HepG2 (cell line): ENCODE data around the gene EARS2. TPM values are rescaled to one million over a fixed set of nuclear protein-coding genes. Genes with fewer than 3 reads are reported as not detected.

Experiments
- BRD4 ChIP-seq: sonication (generic); formaldehyde crosslinking; IDR thresholded peaks from 2 replicates; pipeline ENCODE4 v1.4.0; 2020; ENCODE audit warnings: missing genetic modification reagents
- CC2D1A ChIP-seq: sonication (generic); formaldehyde crosslinking; IDR thresholded peaks from 2 replicates; pipeline ENCODE4 v1.8.1; 2023; ENCODE audit warnings: mild to moderate bottlenecking, missing genetic modification reagents
- FOXA3 ChIP-seq: IDR thresholded peaks from 2 replicates; pipeline ENCODE4 v1.6.1; 2016; ENCODE audit warnings: missing genetic modification reagents, missing compliant biosample characterization
- IKZF1 ChIP-seq: fragments of 450-650 bp; IDR thresholded peaks from 2 replicates; pipeline ENCODE4 v1.7.1; 2016
- NFKBIZ ChIP-seq: IDR thresholded peaks from 2 replicates; pipeline ENCODE4 v1.6.1; 2018; ENCODE audit warnings: missing genetic modification reagents, missing compliant biosample characterization
- SP2 ChIP-seq: sonication (generic); formaldehyde crosslinking; IDR thresholded peaks from 2 replicates; pipeline ENCODE4 v1.5.1; 2020; ENCODE audit warnings: mild to moderate bottlenecking, missing genetic modification reagents
- SRSF4 ChIP-seq: fragments of 200-400 bp; formaldehyde crosslinking; IDR thresholded peaks from one replicate; pipeline ENCODE4 v1.6.1; 2018; ENCODE audit warnings: mild to moderate bottlenecking, low read depth, low read length, moderate library complexity; ENCODE audit not compliant: poor library complexity, severe bottlenecking
- ZKSCAN1 ChIP-seq: fragments of 150-350 bp; IDR thresholded peaks from 2 replicates; pipeline ENCODE4 v1.6.1; 2014; ENCODE audit warnings: low read length
- ZNF292 ChIP-seq: sonication (generic); formaldehyde crosslinking; IDR thresholded peaks from 2 replicates; pipeline ENCODE4 v1.8.1; 2022; ENCODE audit warnings: mild to moderate bottlenecking, low read depth, missing genetic modification reagents, borderline replicate concordance
- ZNF572 ChIP-seq: sonication (generic); formaldehyde crosslinking; IDR thresholded peaks from 2 replicates; pipeline ENCODE4 v1.5.1; 2020; ENCODE audit warnings: mild to moderate bottlenecking, missing genetic modification reagents
- ZNF619 ChIP-seq: sonication (generic); formaldehyde crosslinking; IDR thresholded peaks from 2 replicates; pipeline ENCODE4 v1.4.0; 2020; ENCODE audit warnings: mild to moderate bottlenecking, missing genetic modification reagents
- ZNF749 ChIP-seq: sonication (generic); formaldehyde crosslinking; IDR thresholded peaks from 2 replicates; pipeline ENCODE4 v1.8.0; 2022; ENCODE audit warnings: mild to moderate bottlenecking, missing genetic modification reagents, moderate library complexity, borderline replicate concordance
- polyA plus RNA-seq, 8 experiments: library from polyadenylated mRNA; depleted of rRNA in 3 of 8; stranded (reverse) in 7 of 8; unstranded in 1 of 8; fragments of >200 nt; fragmentation: Illumina TruSeq in 4 of 8; extraction: Trizol in 4 of 8; gene quantifications; 2 replicates each; pipeline versions ENCODE4 v1.2.1 to v1.2.3, GENCODE V29; 2011 to 2016; ENCODE audit warnings: low read depth in 4 of 8, missing spikeins in 1 of 8, mixed read lengths in 1 of 8; ENCODE audit not compliant: insufficient read depth in 1 of 8
- total RNA-seq, 5 experiments: library from RNA; depleted of rRNA; stranded (reverse); fragments of >200 nt; fragmentation: Illumina TruSeq; extraction: Trizol; gene quantifications; 2 replicates each; pipeline ENCODE4 v1.2.3, GENCODE V29; 2016; ENCODE audit warnings: low read depth in 1 of 5
- TF ChIP-seq, protein P1 (sequence below): sonication (generic); formaldehyde crosslinking; IDR thresholded peaks from 2 replicates; pipeline ENCODE4 v1.8.0; 2022; ENCODE audit warnings: mild to moderate bottlenecking, missing genetic modification reagents
- TF ChIP-seq, protein P2 (sequence below): IDR thresholded peaks from 2 replicates; pipeline ENCODE4 v1.4.0; 2020; ENCODE audit warnings: mild to moderate bottlenecking, missing genetic modification reagents
- TF ChIP-seq, protein P3 (sequence below): sonication (generic); formaldehyde crosslinking; IDR thresholded peaks from 2 replicates; pipeline ENCODE4 v1.4.0; 2020; ENCODE audit warnings: low read depth, mild to moderate bottlenecking, missing genetic modification reagents
- TF ChIP-seq, protein P4 (sequence below): sonication (generic); formaldehyde crosslinking; IDR thresholded peaks from 2 replicates; pipeline ENCODE4 v1.4.0; 2020; ENCODE audit warnings: missing genetic modification reagents, mild to moderate bottlenecking, borderline replicate concordance
- TF ChIP-seq, protein P5 (sequence below): sonication (generic); formaldehyde crosslinking; IDR thresholded peaks from 2 replicates; pipeline ENCODE4 v1.5.0; 2020; ENCODE audit warnings: missing genetic modification reagents

Gene EARS2
- total and polyA plus RNA-seq, 2 of the 13 experiments (the other 11 are each of a cell fraction or from before 2014, with no cell fraction given): 49.4 to 80.4 TPM

DNA sequence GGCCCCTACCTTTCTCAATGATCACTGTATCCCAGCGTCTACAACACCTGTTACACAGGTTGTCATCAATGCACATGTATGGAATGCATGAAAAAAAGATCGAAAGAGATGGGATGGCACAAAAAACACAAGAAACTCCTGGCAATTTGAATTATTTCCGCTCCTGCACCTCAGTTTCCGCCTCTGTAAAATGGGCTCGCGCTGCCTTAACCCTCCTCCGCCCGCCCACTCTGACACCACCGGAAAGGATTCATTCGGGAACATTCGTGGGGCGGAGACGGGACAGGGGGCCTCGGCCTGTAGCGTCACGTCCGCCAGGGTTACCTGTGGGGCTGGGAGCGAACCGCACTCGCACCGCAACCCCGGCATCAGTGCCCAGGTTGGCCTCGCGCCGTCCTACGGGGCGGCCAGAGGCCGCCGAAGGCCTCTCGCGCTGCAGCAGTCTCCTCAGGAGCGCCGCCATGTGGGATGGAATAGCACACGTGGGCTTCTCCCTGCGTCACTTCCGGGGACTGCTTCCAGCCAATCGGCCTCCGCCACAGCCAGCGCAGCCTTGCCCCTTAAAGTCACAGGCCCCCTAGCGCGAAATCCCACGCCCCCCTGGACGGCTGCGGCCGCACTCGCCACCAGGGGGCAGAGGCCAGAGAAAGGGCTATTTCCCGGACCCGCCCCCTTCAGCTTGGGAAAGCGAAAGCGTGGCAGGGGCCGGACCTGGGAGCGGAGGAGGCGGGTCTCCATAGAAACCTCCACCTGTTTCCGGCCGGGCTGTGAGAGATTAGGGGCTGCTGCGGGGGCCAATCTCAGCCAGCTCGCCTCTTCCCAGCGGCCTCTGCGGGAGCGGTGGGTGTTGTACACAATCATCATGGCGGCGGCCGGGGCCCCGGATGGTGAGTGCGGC lies at the start of gene EARS2, which contains the start of gene UBFD1 (continued):
- TF ChIP-seq, protein P1, sequence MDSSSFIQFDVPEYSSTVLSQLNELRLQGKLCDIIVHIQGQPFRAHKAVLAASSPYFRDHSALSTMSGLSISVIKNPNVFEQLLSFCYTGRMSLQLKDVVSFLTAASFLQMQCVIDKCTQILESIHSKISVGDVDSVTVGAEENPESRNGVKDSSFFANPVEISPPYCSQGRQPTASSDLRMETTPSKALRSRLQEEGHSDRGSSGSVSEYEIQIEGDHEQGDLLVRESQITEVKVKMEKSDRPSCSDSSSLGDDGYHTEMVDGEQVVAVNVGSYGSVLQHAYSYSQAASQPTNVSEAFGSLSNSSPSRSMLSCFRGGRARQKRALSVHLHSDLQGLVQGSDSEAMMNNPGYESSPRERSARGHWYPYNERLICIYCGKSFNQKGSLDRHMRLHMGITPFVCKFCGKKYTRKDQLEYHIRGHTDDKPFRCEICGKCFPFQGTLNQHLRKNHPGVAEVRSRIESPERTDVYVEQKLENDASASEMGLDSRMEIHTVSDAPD (CRISPR knock-in tag): 0 out of 2 replicates have a peak, but pooled peaks have one; percentile 22
- peak; percentile 91 for TF ChIP-seq SP2 (CRISPR knock-in tag)
- 0 out of 2 replicates have a peak, but pooled peaks have one; percentile 15 for TF ChIP-seq CC2D1A (CRISPR knock-in tag)
- no peak for TF ChIP-seq IKZF1
- TF ChIP-seq ZNF292 (CRISPR knock-in tag): peak; percentile 54
- TF ChIP-seq SRSF4: peak; percentile 27
- TF ChIP-seq, protein P2, sequence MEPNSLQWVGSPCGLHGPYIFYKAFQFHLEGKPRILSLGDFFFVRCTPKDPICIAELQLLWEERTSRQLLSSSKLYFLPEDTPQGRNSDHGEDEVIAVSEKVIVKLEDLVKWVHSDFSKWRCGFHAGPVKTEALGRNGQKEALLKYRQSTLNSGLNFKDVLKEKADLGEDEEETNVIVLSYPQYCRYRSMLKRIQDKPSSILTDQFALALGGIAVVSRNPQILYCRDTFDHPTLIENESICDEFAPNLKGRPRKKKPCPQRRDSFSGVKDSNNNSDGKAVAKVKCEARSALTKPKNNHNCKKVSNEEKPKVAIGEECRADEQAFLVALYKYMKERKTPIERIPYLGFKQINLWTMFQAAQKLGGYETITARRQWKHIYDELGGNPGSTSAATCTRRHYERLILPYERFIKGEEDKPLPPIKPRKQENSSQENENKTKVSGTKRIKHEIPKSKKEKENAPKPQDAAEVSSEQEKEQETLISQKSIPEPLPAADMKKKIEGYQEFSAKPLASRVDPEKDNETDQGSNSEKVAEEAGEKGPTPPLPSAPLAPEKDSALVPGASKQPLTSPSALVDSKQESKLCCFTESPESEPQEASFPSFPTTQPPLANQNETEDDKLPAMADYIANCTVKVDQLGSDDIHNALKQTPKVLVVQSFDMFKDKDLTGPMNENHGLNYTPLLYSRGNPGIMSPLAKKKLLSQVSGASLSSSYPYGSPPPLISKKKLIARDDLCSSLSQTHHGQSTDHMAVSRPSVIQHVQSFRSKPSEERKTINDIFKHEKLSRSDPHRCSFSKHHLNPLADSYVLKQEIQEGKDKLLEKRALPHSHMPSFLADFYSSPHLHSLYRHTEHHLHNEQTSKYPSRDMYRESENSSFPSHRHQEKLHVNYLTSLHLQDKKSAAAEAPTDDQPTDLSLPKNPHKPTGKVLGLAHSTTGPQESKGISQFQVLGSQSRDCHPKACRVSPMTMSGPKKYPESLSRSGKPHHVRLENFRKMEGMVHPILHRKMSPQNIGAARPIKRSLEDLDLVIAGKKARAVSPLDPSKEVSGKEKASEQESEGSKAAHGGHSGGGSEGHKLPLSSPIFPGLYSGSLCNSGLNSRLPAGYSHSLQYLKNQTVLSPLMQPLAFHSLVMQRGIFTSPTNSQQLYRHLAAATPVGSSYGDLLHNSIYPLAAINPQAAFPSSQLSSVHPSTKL (CRISPR knock-in tag): peak; percentile 82
- peak; percentile 82; the same call in 1 of the 2 replicates for TF ChIP-seq ZNF749 (CRISPR knock-in tag)
- TF ChIP-seq, protein P3, sequence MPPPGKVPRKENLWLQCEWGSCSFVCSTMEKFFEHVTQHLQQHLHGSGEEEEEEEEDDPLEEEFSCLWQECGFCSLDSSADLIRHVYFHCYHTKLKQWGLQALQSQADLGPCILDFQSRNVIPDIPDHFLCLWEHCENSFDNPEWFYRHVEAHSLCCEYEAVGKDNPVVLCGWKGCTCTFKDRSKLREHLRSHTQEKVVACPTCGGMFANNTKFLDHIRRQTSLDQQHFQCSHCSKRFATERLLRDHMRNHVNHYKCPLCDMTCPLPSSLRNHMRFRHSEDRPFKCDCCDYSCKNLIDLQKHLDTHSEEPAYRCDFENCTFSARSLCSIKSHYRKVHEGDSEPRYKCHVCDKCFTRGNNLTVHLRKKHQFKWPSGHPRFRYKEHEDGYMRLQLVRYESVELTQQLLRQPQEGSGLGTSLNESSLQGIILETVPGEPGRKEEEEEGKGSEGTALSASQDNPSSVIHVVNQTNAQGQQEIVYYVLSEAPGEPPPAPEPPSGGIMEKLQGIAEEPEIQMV (CRISPR knock-in tag): peak; percentile 72; the same call in 1 of the 2 replicates
- TF ChIP-seq, protein P4, sequence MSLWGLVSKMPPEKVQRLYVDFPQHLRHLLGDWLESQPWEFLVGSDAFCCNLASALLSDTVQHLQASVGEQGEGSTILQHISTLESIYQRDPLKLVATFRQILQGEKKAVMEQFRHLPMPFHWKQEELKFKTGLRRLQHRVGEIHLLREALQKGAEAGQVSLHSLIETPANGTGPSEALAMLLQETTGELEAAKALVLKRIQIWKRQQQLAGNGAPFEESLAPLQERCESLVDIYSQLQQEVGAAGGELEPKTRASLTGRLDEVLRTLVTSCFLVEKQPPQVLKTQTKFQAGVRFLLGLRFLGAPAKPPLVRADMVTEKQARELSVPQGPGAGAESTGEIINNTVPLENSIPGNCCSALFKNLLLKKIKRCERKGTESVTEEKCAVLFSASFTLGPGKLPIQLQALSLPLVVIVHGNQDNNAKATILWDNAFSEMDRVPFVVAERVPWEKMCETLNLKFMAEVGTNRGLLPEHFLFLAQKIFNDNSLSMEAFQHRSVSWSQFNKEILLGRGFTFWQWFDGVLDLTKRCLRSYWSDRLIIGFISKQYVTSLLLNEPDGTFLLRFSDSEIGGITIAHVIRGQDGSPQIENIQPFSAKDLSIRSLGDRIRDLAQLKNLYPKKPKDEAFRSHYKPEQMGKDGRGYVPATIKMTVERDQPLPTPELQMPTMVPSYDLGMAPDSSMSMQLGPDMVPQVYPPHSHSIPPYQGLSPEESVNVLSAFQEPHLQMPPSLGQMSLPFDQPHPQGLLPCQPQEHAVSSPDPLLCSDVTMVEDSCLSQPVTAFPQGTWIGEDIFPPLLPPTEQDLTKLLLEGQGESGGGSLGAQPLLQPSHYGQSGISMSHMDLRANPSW: peak; percentile 100
- TF ChIP-seq ZNF572 (CRISPR knock-in tag): no peak; the same call in 1 of the 2 replicates
- 0 out of 2 replicates have a peak, but pooled peaks have one; percentile 52 for TF ChIP-seq NFKBIZ (CRISPR knock-in tag)
- TF ChIP-seq FOXA3 (CRISPR knock-in tag): peak; percentile 71
- 0 out of 2 replicates have a peak, but pooled peaks have one; percentile 24 for TF ChIP-seq ZKSCAN1
- TF ChIP-seq BRD4 (CRISPR knock-in tag): peak; percentile 92
- TF ChIP-seq, protein P5, sequence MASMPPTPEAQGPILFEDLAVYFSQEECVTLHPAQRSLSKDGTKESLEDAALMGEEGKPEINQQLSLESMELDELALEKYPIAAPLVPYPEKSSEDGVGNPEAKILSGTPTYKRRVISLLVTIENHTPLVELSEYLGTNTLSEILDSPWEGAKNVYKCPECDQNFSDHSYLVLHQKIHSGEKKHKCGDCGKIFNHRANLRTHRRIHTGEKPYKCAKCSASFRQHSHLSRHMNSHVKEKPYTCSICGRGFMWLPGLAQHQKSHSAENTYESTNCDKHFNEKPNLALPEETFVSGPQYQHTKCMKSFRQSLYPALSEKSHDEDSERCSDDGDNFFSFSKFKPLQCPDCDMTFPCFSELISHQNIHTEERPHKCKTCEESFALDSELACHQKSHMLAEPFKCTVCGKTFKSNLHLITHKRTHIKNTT (CRISPR knock-in tag): peak; percentile 86
- peak; percentile 99 for TF ChIP-seq ZNF619 (CRISPR knock-in tag)
